Stimulated activated CD4-positive, alpha-beta T cell treated with anti-CD3 and anti-CD28 coated beads, TNF-alpha, amount 100 ng/mL, for 4 hours (primary cell): ENCODE measurements around the gene GLS2.
"Not testable (repeated sequence)": the region's sequence is repeated elsewhere in the genome, so short reads cannot be mapped to it uniquely, and the experiment has no call there.

ENCODE experiments used
- DNase-seq, 3 experiments: peaks; one replicate each; pipeline ENCODE4 v3.0.0-alpha.2; 2020; ENCODE audit warnings: low read depth in 3 of 3

Gene GLS2

GRCh38 chr12:56493409-56494105 is 5.6 kb upstream of the GLS2 start:
- not testable (repeated sequence) for DNase-seq

DNA sequence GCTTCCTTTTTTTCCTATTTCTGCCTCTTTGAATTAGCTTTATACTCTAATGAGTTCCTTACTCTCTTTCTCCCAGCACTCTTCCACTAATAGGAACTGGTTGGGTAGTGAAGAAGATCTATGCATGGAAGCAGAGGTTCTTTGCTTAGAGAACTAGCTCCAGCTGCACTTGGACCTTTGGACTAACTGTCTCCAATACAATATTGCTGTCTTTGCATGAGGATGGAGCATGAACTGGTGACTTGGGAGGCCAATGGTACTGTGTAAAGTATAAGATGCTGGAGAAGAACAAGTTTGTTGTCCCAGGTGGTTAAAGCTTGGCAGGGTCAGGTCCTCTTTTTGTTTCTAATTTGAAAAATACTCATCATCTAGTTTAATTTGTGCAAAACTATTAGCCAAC is 2.4 kb upstream of the GLS2 start:
- no peak for DNase-seq

- no peak for DNase-seq
Measured at GRCh38 chr12:56487448-56488040, 417 bp downstream of the GLS2 start.

- no peak for DNase-seq
Measured at GRCh38 chr12:56486694-56487093, 1.3 kb downstream of the GLS2 start.

- no peak for DNase-seq
Measured at GRCh38 chr12:56484566-56484965, 3.4 kb downstream of the GLS2 start.

GRCh38 chr12:56479625-56480024 is 8.3 kb downstream of the GLS2 start:
- no peak for DNase-seq

DNA sequence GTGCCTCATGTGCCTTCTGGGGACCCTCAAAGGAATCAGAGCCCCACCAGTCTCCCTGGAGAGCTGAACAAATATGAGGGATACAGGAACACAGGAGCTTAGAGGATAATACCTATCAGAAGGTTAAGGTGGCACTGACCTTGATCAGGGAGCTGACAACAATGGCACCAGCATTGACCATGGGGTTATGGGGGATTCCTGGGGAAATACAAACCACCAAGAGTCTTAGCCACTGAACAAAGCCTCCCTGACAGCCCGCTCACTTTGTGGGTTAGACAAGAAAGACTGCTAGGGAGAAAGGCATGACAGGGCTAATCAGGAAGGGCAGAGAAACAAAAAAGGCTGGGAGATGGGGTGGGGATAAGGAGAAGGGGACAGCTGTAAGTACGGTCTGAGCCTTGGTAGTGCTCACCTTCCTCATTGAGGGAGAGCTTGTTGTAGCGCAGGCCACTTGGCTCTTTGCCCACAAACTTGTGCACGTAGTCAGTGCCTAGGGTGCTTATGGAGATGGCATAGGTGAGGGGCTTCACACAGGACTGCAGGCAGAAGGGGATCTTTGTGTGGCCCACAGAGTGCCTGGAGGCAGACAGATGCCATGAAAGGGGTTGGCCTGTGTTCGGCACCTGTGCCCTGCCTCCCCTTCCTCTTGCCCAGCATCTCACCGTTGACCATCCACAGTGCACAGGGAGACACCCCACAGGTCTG is 10.3 kb downstream of the GLS2 start:
- no peak for DNase-seq

- DNase-seq, result no peak
Measured at GRCh38 chr12:56476972-56477432, 11.0 kb downstream of the GLS2 start.

GRCh38 chr12:56476143-56476542 is 11.8 kb downstream of the GLS2 start:
- no peak for DNase-seq

GRCh38 chr12:56474389-56474788 is 13.6 kb downstream of the GLS2 start:
- DNase-seq, result no peak

- DNase-seq, result no peak
Measured at GRCh38 chr12:56469007-56469930, 18.7 kb downstream of the GLS2 start.

DNA sequence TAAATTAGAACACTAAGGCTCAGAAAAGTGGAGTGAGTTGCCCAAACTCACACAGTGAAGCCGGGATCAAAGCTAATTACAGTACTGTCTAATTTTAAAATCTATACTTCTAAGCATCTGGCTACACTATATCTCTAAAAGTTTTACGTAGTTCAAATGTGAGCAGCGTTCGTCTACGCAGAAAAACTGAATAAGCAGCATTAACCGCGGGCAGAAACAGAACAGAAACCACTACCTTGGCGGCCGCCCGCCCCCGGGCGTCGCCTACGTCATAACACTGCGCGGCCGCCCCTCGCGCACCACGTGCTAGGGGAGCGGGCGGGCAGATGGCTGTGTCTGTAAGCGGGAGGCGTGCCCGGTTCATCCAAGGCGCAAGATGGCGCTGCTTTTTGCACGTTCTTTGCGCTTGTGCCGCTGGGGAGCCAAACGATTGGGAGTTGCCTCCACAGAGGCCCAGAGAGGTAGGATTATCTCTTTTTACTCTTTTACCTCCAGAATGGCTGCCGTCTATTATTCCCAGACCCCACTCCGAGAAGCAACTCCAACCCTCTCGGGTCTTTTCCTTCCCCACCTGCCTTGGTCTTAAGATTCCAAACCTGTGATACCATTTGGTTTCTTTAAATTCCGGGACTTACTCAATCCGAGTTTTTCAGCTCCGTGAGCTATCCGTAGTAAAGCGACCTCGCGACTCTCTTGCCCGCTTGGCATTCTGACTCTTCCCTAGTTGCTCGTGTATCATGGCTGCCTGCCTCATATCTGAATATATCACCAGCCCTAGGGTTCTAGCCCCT is 19.6 kb downstream of the GLS2 start, which contains the start of gene SPRYD4:
Gene SPRYD4 (plus strand): TSS at position 363 of the 791 bp plus-strand sequence. CDS start 14 bp downstream, at position 377.
- peak; percentile 88 to 91 (median 89) for DNase-seq

DNA sequence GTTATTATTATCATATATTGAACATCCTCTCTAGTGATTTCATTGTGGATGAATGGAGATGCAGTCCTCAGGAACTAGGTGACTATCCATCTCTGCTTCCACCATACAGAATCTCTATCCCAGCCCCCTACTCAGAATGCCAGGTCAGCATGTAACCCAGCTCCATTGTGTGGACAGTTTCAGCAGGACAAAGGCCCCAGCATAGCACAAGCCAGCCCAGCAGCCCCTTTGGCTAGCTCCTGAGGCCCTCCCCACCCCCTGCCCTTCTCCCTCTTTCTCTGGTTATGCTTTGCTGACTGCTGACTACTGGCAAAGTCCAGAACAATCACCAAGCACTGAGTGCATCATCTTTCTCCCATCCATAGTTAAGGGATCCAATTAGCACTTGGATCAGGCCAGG is 25.4 kb downstream of the GLS2 start:
- DNase-seq, result no peak

DNA sequence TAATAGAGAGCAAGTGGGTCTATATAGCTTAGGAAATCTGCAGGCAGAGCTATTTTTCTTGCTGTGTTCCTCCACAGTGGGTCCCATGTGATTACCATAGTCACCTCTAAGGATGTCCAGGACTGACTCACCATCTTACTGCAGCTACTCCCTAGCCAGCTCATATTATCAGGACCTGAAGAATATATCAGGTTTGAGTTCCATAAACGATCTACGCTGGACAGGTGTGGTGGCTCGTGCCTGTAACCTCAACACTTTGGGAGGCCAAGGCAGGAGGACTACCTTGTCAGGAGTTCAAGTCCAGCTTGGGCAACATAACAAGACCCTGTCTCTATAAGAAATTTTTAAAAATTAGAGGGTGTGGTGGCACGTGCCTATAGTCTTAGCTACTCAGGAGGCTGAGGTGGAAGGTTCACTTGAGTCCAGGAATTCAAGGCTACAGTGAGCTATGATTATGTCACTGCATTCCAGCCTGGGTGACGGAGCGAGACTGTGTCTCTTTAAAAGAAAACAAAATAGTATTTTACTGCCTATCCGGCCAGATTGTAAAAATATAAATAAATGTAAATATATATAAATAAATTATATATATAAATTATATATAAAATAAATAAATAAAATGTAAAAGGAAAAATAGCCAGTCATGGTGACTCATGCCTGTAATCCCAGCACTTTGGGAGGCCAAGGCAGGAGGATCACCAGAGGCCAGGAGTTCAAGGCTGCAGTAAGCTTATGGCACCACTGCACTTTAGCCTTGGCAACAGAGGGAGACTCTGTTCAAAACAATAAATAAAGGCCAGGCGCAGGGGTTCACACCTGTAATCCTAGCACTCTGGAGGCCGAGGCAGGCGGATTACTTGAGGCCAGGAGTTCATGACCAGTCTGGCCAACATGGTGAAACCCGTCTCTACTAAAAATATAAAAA is 26.5 kb downstream of the GLS2 start:
- DNase-seq, result no peak

GRCh38 chr12:56457817-56458216 is 30.1 kb downstream of the GLS2 start:
- DNase-seq, result no peak

GRCh38 chr12:56454557-56454956 is 33.4 kb downstream of the GLS2 start, which contains the start of gene MIP:
Gene MIP, minus strand, starts transcription at chr12:56454657. Its CDS starts 44 bp downstream, at chr12:56454613.
- DNase-seq, result no peak

DNA sequence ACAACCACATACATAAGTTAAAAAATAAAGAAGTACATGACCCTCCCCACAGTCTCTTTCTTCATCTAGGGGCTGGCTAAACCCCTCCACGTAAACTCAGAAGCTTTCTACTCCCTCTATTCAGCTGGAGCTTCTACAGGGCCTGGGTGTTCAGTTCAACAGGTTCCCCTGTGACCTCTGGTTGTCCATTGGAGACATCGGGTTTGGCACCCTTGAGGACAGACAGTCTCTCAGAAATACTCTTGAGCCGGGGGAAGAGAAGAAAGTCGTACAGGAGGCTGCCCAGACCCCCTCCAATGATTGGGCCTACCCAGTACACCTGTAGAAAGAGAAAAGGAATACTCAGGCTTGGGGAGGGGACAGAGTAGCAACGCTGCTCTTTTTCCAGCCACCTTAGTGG is 36.8 kb downstream of the GLS2 start:
- no peak for DNase-seq

DNA sequence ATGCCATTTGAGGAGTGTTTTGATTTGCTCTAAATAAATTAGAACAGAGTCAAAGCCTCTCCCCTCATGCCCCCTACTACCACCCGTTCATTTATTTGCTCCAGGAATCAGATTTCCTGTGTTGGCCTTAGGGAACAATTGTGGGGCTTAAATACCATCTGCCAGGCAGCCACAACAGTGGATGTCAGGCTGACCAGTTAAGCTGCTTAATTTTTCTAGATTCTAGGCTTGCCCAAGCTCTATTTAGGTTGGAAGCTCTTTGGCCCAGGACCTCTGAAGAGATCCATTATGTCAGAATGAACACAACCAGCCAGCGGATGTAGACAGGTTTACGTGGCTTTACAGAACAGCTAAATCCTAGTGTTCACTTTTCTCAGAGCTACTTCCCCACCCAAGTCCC is 37.7 kb downstream of the GLS2 start:
- no peak for DNase-seq

DNA sequence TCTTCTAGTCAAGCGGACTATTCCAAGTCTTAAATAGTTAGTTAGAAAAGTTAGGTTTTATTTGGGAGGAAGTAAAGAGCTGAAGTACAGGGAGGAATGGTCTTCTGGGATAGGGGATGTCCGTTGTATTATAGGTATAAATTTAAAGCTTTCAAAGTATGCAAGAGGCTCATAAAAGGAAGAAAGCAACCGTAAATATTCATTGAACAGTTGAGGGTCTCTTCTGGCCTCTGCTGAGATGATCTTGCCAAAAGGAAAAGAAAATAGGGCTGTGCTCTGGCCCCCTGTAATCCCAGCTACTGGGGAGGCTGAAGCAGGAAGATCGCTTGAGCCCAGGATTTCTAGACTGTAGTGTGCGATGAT is 38.4 kb downstream of the GLS2 start:
- DNase-seq, result no peak
